ENCODE data around the gene TUB.

Gene TUB

GRCh38 chr11:8067929-8068575 is 13.0 kb upstream of the TUB start:
- Histone ChIP-seq H3K36me3 (ENCODE audit: low read depth) (no peaks in the 10 kb centered on the region), H3K9me3 (ENCODE audit: severe bottlenecking) (no peaks in the 10 kb centered on the region), H3K4me3 (ENCODE audit: severe bottlenecking) (no peak overlapping the region), H3K27me3 (ENCODE audit: insufficient read depth, poor library complexity, severe bottlenecking) (no peaks in the 10 kb centered on the region), H3K27ac (ENCODE audit: poor library complexity, severe bottlenecking) (no peak overlapping the region), H3K4me1 (ENCODE audit: insufficient read depth, poor library complexity, severe bottlenecking) (peaks cover 8% of the 10 kb centered on the region)
- DNase-seq (ENCODE audit: low spot score): no peak
- no peak for TF ChIP-seq CTCF (IDR thresholded peaks at IDR 0.05; ENCODE audit: poor library complexity, severe bottlenecking)
- no peak for ATAC-seq (ENCODE audit: low read depth)

- DNase-seq (ENCODE audit: low spot score): no peak
- H3K4me3 ChIP-seq (ENCODE audit: severe bottlenecking): no peak overlapping the region
- H3K4me1 ChIP-seq (ENCODE audit: insufficient read depth, poor library complexity, severe bottlenecking): peaks cover 8% of the 10 kb centered on the region
- no peaks in the 10 kb centered on the region for H3K27me3 ChIP-seq (ENCODE audit: insufficient read depth, poor library complexity, severe bottlenecking)
- ATAC-seq (ENCODE audit: low read depth): peak; percentile 61
- no peak overlapping the region for H3K27ac ChIP-seq (ENCODE audit: poor library complexity, severe bottlenecking)
- TF ChIP-seq CTCF (IDR thresholded peaks at IDR 0.05; ENCODE audit: poor library complexity, severe bottlenecking): no peak
- no peaks in the 10 kb centered on the region for H3K36me3 ChIP-seq (ENCODE audit: low read depth)
- H3K9me3 ChIP-seq (ENCODE audit: severe bottlenecking): no peaks in the 10 kb centered on the region
These were observed 12.3 kb upstream of the TUB start for GRCh38 chr11:8068605-8069221.

- H3K4me3 ChIP-seq (ENCODE audit: severe bottlenecking): no peak overlapping the region
- no peak for ATAC-seq (ENCODE audit: low read depth)
- no peaks in the 10 kb centered on the region for H3K36me3 ChIP-seq (ENCODE audit: low read depth)
- TF ChIP-seq CTCF (IDR thresholded peaks at IDR 0.05; ENCODE audit: poor library complexity, severe bottlenecking): no peak
- H3K27me3 ChIP-seq (ENCODE audit: insufficient read depth, poor library complexity, severe bottlenecking): no peaks in the 10 kb centered on the region
- no peak overlapping the region for H3K27ac ChIP-seq (ENCODE audit: poor library complexity, severe bottlenecking)
- H3K9me3 ChIP-seq (ENCODE audit: severe bottlenecking): no peaks in the 10 kb centered on the region
- DNase-seq (ENCODE audit: low spot score): no peak
- H3K4me1 ChIP-seq (ENCODE audit: insufficient read depth, poor library complexity, severe bottlenecking): peaks cover 8% of the 10 kb centered on the region
These were observed 11.2 kb upstream of the TUB start for GRCh38 chr11:8069771-8070170.

- no peaks in the 10 kb centered on the region for H3K27me3 ChIP-seq (ENCODE audit: insufficient read depth, poor library complexity, severe bottlenecking)
- H3K4me1 ChIP-seq (ENCODE audit: insufficient read depth, poor library complexity, severe bottlenecking): peaks cover 8% of the 10 kb centered on the region
- H3K36me3 ChIP-seq (ENCODE audit: low read depth): no peaks in the 10 kb centered on the region
- H3K4me3 ChIP-seq (ENCODE audit: severe bottlenecking): no peak overlapping the region
- DNase-seq (ENCODE audit: low spot score): no peak
- peak; percentile 50 for TF ChIP-seq CTCF (IDR thresholded peaks at IDR 0.05; ENCODE audit: poor library complexity, severe bottlenecking)
- H3K27ac ChIP-seq (ENCODE audit: poor library complexity, severe bottlenecking): no peak overlapping the region
- peak; percentile 51; the same call in 1 of the 3 replicates for ATAC-seq (ENCODE audit: low read depth)
- H3K9me3 ChIP-seq (ENCODE audit: severe bottlenecking): no peaks in the 10 kb centered on the region
These were observed 10.4 kb upstream of the TUB start for GRCh38 chr11:8070417-8071115.

All from RWPE2 (cell line).